Tibial nerve (tissue), 4 donors: ENCODE data around the gene C1orf105.

Source experiments
- CTCF ChIP-seq, 5 experiments: fragments of 200-600 bp in 3 of 5; fragments of 450-650 bp in 2 of 5; sonication (generic) in 3 of 5; IDR thresholded peaks; one replicate each; pipeline ENCODE4 v1.5.1; 2016 to 2019; ENCODE audit warnings: antibody characterized with exemption in 5 of 5, mild to moderate bottlenecking in 3 of 5, moderate library complexity in 2 of 5
- EP300 ChIP-seq, 2 donors: sonication (generic); formaldehyde crosslinking; IDR thresholded peaks; one replicate each; pipeline ENCODE4 v1.6.1; 2017; ENCODE audit warnings: antibody characterized with exemption in 2 of 2, mild to moderate bottlenecking in 1 of 2
- POLR2A ChIP-seq, 2 donors: fragments of 450-650 bp; IDR thresholded peaks; one replicate each; pipeline ENCODE4 v1.6.1; 2017; ENCODE audit warnings: antibody characterized with exemption in 2 of 2, mild to moderate bottlenecking in 2 of 2, moderate library complexity in 2 of 2

GRCh38 chr1:172400722-172401105 lies 19.8 kb upstream of the C1orf105 start:
- TF ChIP-seq EP300 (IDR thresholded peaks at IDR 0.05) (no peak), CTCF (IDR thresholded peaks at IDR 0.05) (no peak), POLR2A (IDR thresholded peaks at IDR 0.05) (no peak)
